Measurements from ENCODE around the gene LCE5A.
"Not testable (repeated sequence)": the region's sequence is repeated elsewhere in the genome, so short reads cannot be mapped to it uniquely, and the experiment has no call there.

Gene LCE5A

GRCh38 chr1:152479792-152480595 lies 30.6 kb upstream of the LCE5A start:
- Mint-ChIP-seq H3K4me3 (no peak overlapping the region), H3K9me3 (peaks cover 55% of the 10 kb centered on the region), H3K27me3 (ENCODE audit: low read depth) (peaks cover 4% of the 10 kb centered on the region), H3K36me3 (ENCODE audit: low read depth) (peaks cover 7% of the 10 kb centered on the region), H3K27ac (no peak overlapping the region), H3K4me1 (no peaks in the 10 kb centered on the region)
- TF ChIP-seq, protein P1, sequence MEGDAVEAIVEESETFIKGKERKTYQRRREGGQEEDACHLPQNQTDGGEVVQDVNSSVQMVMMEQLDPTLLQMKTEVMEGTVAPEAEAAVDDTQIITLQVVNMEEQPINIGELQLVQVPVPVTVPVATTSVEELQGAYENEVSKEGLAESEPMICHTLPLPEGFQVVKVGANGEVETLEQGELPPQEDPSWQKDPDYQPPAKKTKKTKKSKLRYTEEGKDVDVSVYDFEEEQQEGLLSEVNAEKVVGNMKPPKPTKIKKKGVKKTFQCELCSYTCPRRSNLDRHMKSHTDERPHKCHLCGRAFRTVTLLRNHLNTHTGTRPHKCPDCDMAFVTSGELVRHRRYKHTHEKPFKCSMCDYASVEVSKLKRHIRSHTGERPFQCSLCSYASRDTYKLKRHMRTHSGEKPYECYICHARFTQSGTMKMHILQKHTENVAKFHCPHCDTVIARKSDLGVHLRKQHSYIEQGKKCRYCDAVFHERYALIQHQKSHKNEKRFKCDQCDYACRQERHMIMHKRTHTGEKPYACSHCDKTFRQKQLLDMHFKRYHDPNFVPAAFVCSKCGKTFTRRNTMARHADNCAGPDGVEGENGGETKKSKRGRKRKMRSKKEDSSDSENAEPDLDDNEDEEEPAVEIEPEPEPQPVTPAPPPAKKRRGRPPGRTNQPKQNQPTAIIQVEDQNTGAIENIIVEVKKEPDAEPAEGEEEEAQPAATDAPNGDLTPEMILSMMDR (IDR thresholded peaks at IDR 0.05; ENCODE audit: unreplicated experiment in 3 of 3) = no peak

GRCh38 chr1:152481869-152482664 lies 28.5 kb upstream of the LCE5A start:
- Mint-ChIP-seq H3K36me3 (ENCODE audit: low read depth) (peaks cover 7% of the 10 kb centered on the region), H3K9me3 (peaks cover 52% of the 10 kb centered on the region), H3K27ac (no peak overlapping the region), H3K4me1 (no peaks in the 10 kb centered on the region), H3K27me3 (ENCODE audit: low read depth) (peaks cover 4% of the 10 kb centered on the region), H3K4me3 (no peak overlapping the region)
- TF ChIP-seq, protein P1 (IDR thresholded peaks at IDR 0.05; ENCODE audit: unreplicated experiment in 3 of 3) = no peak

DNA sequence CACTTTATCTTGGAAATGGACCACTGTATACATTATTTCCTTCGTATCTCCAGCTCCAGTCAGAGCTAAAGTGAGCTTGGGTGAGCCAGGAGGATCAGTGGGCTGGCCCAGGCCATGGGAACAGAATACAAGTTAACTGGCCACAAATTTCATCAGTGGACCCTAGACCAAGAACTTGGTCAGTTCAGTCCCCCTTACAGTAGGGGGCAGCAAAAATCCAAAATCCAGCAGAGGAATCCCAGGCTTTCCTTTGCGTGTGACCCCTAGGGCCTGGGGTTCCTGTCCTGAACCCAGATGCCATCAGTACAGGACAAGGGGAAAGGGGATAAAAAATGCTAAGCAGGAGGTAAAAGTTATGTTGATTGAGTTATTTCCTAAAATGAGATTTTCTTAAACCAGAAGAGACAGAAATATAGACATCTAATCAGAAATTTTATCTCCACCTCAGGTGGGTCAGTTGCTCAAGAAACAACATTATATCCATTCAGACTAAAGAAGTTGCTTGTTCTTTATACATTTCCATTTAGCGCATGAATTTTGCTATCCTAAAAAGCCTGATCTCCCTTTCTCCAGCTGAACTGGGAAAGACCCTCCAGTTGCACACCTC lies 24.1 kb upstream of the LCE5A start:
- H3K27me3 Mint-ChIP-seq (ENCODE audit: low read depth) = no peaks in the 10 kb centered on the region
- no peaks in the 10 kb centered on the region for H3K4me1 Mint-ChIP-seq
- H3K27ac Mint-ChIP-seq = no peak overlapping the region
- TF ChIP-seq, protein P1 (IDR thresholded peaks at IDR 0.05; ENCODE audit: unreplicated experiment in 3 of 3) = no peak
- H3K36me3 Mint-ChIP-seq (ENCODE audit: low read depth) = no peaks in the 10 kb centered on the region
- peaks cover 47% of the 10 kb centered on the region for H3K9me3 Mint-ChIP-seq
- no peak overlapping the region for H3K4me3 Mint-ChIP-seq

DNA sequence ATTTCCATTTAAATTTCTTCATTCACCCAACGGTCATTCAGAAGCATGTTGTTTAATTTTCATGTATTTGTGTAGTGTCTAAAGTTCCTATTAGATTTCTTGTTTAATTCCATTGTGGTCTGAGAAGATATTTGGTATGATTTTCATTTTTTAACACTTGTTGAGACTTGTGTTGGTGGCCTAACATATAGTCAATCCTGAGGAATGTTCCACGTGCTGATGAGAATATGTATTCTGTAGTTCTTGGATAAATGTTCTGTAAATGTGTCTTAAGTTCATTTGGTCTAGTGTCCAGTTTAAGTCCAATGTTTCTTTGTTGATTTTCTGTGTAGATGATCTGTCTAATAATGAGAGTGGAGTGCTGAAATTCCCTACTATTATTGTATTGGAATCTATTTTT lies 22.7 kb upstream of the LCE5A start:
- Mint-ChIP-seq H3K27ac (no peak overlapping the region), H3K4me3 (no peak overlapping the region), H3K27me3 (ENCODE audit: low read depth) (no peaks in the 10 kb centered on the region)

GRCh38 chr1:152491537-152491936 lies 19.1 kb upstream of the LCE5A start:
- H3K9me3 Mint-ChIP-seq = peaks cover 45% of the 10 kb centered on the region
- not testable (repeated sequence) for H3K4me1 Mint-ChIP-seq

More for the DNA sequence above, 22.7 kb upstream of the LCE5A start:
- no peaks in the 10 kb centered on the region for H3K4me1 Mint-ChIP-seq
- H3K9me3 Mint-ChIP-seq = peaks cover 44% of the 10 kb centered on the region
- TF ChIP-seq, protein P1 (IDR thresholded peaks at IDR 0.05; ENCODE audit: unreplicated experiment in 3 of 3) = no peak
- H3K36me3 Mint-ChIP-seq (ENCODE audit: low read depth) = no peaks in the 10 kb centered on the region

GRCh38 chr1:152495066-152495675 lies 15.4 kb upstream of the LCE5A start:
- Mint-ChIP-seq H3K36me3 (ENCODE audit: low read depth) (no peaks in the 10 kb centered on the region), H3K9me3 (peaks cover 39% of the 10 kb centered on the region), H3K4me3 (no peak overlapping the region), H3K27me3 (ENCODE audit: low read depth) (no peaks in the 10 kb centered on the region), H3K27ac (no peak overlapping the region), H3K4me1 (no peaks in the 10 kb centered on the region)
- TF ChIP-seq, protein P1 (IDR thresholded peaks at IDR 0.05; ENCODE audit: unreplicated experiment in 3 of 3) = no peak

More at GRCh38 chr1:152491537-152491936, 19.1 kb upstream of the LCE5A start:
- not testable (repeated sequence) for H3K27me3 Mint-ChIP-seq (ENCODE audit: low read depth); H3K36me3 Mint-ChIP-seq (ENCODE audit: low read depth); H3K4me3 Mint-ChIP-seq; H3K27ac Mint-ChIP-seq

Measured in nephron (organoid).